Left ventricle myocardium inferior (tissue), 1 donor: ENCODE results near the gene PCCA. TPM values are rescaled to one million over a fixed set of nuclear protein-coding genes. Genes with fewer than 3 reads are reported as not detected.

Experiments
- DNase-seq: peaks from one replicate; pipeline ENCODE4 v3.0.0-alpha.2; 2020
- H3K27ac ChIP-seq: fragments of 200-600 bp; replicated peaks from 2 replicates; pipeline ENCODE4 v1.8.0; 2021
- H3K27me3 ChIP-seq: fragments of 200-600 bp; 2 replicates; pipeline ENCODE4 v1.8.0; 2021; ENCODE audit warnings: low read depth
- H3K36me3 ChIP-seq: fragments of 200-600 bp; 2 replicates; pipeline ENCODE4 v1.8.0; 2021
- H3K4me1 ChIP-seq: fragments of 200-600 bp; 2 replicates; pipeline ENCODE4 v1.8.0; 2021
- H3K4me3 ChIP-seq: fragments of 200-600 bp; 2 replicates; pipeline ENCODE4 v1.8.0; 2021; ENCODE audit warnings: mild to moderate bottlenecking, moderate library complexity
- H3K9me3 ChIP-seq: fragments of 200-600 bp; replicated peaks from 2 replicates; pipeline ENCODE4 v1.8.0; 2021
- intact Hi-C: fragments of 100-400 bp; cut with micrococcal nuclease; formaldehyde crosslinking; loops from one replicate; pipeline ENCODE4 v1.11.0; 2022
- total RNA-seq: library from RNA; stranded (reverse); fragmentation: NEBNext Ultra II Directional; extraction: Animal tissue kit (Norgen Biotek cat#: 25700); gene quantifications from one replicate; pipeline ENCODE4 v1.2.1, GENCODE V29; 2021
- TF ChIP-seq, protein P1 (sequence below): fragments of 200-600 bp; IDR thresholded peaks from 2 replicates; pipeline ENCODE4 v1.8.0; 2021; ENCODE audit warnings: antibody characterized with exemption, mild to moderate bottlenecking, borderline replicate concordance
- donor health status: DM: no; HTN: yes; CAD: no; lungs with severe emphysema.

The PCCA gene
- total RNA-seq, 1 donor from 2014 or later, result 65.4 TPM

DNA sequence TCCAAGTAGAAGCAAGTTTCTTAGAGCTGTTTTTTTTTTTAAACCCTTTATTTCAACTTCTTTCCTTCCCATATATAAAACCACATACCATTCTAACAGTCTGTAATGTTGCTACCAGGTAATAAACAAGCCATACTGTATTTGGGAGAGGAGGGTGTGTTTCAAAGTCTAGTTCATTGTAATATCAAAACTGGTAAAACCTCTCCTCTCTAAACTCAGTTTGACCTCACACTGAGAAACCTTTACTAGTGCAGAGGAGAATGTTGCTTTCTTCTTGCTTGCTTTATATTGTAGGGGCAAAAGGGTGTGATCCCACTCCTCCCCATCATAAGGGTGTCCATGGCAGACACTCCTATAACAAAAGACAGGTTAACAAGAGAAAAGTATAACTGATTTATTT, 344.6 kb downstream of the PCCA start:
- TF ChIP-seq, protein P1, sequence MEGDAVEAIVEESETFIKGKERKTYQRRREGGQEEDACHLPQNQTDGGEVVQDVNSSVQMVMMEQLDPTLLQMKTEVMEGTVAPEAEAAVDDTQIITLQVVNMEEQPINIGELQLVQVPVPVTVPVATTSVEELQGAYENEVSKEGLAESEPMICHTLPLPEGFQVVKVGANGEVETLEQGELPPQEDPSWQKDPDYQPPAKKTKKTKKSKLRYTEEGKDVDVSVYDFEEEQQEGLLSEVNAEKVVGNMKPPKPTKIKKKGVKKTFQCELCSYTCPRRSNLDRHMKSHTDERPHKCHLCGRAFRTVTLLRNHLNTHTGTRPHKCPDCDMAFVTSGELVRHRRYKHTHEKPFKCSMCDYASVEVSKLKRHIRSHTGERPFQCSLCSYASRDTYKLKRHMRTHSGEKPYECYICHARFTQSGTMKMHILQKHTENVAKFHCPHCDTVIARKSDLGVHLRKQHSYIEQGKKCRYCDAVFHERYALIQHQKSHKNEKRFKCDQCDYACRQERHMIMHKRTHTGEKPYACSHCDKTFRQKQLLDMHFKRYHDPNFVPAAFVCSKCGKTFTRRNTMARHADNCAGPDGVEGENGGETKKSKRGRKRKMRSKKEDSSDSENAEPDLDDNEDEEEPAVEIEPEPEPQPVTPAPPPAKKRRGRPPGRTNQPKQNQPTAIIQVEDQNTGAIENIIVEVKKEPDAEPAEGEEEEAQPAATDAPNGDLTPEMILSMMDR, result no peak
- Histone ChIP-seq H3K27me3 (no peaks in the 10 kb centered on the region), H3K4me1 (no peaks in the 10 kb centered on the region), H3K36me3 (no peaks in the 10 kb centered on the region), H3K9me3 (no peaks in the 10 kb centered on the region), H3K4me3 (no peak overlapping the region), H3K27ac (no peak overlapping the region)
- DNase-seq, result no peak
- intact Hi-C loops, result no loop called here

DNA sequence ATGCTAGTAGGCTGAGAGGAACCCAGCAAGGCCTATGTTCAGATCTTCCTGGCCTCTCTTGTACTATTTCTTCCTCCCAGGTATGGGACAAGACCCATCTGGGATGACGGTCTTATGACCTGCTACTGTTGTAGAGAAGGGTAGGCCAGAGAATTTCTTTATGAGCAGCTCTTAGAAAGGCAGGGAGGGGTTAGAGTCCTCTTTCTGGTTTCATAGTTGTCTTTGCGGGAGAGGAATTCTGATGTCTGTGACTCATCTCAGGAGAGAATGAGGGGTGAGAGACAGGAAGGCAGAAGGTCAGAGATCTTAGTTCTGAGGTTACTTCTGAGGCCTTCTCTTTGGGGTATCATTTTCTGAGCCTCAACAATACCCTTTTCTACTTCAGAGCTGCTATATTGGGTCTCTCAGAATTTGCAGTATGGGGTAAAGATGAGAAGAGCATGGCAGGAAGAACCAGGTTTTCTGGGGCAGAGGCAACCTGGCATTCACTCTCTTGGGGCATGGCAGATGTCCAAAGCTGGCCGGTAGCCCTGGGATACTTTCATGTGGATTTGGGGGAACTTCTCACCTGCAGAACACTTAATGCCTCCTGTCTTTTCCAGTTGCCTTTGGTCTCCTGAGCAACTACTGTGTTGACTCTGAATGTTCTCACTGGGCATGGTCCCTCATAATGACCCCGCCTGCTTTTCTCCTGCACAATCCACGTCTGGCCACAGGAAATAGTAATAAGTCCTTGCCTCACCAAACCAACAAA, 345.3 kb downstream of the PCCA start:
- Histone ChIP-seq H3K36me3 (no peaks in the 10 kb centered on the region), H3K4me1 (no peaks in the 10 kb centered on the region), H3K4me3 (no peak overlapping the region), H3K9me3 (no peaks in the 10 kb centered on the region), H3K27ac (no peak overlapping the region), H3K27me3 (no peaks in the 10 kb centered on the region)
- DNase-seq, result no peak
- intact Hi-C loops, result no loop called here
- TF ChIP-seq, protein P1, result no peak

DNA sequence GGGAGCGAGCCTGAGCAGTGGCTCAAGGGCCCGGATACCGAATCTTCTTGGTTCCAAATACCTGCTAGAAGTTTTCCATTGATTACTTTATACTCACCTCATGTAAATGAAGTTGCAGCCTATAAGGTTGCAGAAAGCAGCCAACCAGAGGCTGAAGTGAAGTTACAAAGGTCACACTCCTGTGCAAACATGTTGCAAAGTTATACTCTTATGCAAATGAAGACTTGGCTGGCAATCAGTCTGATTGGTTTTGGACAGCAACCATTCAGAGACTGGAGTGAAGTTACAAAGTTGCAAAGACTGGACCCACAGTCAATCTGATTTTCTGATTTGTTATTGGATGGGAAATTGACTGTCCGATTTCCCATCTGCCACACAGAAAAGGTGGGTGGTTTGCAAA, 347.2 kb downstream of the PCCA start:
- TF ChIP-seq, protein P1, result no peak

DNA sequence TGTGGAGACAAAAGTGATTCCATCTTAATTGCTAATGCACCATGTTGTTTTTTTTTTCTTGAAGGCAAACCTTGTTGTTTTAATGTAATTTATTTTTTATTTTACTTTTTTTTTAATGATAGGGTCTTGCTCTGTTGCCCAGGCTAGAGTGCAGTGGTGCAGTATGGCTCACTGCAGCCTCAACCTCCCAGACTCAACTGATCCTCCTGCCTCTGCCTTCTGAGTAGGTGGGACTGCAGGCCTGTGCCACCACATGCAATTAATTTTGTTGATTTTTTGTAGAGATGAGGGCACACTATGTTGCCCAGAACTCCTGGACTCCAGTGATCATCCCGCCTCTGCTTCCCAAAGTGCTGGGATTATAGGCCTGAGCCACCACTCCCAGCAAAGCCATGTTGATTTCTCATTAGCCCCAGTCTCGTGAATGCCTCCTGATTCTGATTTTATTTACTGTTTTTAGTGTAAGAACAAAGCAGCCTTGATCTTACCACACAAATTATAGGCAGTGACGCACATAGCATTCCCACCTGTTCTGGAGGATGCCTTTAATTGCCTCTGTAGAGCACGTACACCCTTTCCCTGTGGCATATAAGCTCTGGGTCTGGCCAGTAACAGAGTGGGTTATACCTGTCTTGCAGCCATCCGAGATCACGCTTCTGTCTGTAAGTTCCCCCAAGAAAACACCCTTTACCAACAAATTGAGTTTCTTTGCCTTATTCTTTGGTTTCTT, 349.3 kb downstream of the PCCA start:
- DNase-seq, result no peak
- Histone ChIP-seq H3K27ac (no peak overlapping the region), H3K9me3 (no peaks in the 10 kb centered on the region), H3K4me3 (no peak overlapping the region), H3K4me1 (peaks cover 16% of the 10 kb centered on the region), H3K36me3 (no peaks in the 10 kb centered on the region), H3K27me3 (no peaks in the 10 kb centered on the region)
- TF ChIP-seq, protein P1, result no peak
- intact Hi-C loops, result no loop called here

More for the DNA sequence above, 347.2 kb downstream of the PCCA start:
- Histone ChIP-seq H3K4me1 (peaks cover 9% of the 10 kb centered on the region), H3K27me3 (no peaks in the 10 kb centered on the region), H3K27ac (no peak overlapping the region), H3K9me3 (no peaks in the 10 kb centered on the region), H3K4me3 (no peak overlapping the region), H3K36me3 (no peaks in the 10 kb centered on the region)
- DNase-seq, result no peak
- intact Hi-C loops, result no loop called here

DNA sequence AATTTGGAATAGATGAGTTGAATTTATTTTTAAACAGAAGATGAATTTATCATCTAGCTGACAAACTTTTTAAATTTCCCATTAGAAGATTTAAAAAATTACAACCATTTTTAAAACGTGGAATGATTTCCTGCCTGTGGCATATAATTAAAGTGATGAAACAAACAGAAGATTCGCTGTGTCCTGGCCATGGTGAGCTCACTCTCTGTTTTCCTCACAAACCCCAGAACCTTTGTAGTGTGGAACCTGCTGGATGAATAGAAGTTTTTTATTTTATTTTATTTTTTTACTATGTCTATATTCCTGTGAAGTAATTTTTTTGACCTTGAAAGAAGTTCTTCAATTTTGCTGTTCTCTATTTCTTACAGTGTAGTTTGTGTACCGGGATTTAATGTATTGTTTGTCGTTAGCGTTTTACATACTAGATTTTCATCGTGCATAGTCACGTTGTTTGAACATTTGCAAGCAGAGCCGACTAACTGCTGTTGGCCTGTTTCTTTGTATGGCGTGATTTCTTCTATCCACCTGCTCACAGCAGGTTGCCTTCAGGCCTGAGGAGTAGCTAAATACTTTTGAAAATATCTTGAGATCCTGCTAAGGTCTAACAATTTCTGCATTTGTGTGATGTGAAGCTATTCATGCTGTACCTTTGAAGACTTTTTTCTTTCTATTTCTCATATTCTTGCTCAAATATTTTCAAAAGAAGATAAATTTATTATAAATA, 350.5 kb downstream of the PCCA start:
- Histone ChIP-seq H3K27me3 (no peaks in the 10 kb centered on the region), H3K27ac (no peak overlapping the region), H3K4me3 (no peak overlapping the region), H3K9me3 (no peaks in the 10 kb centered on the region), H3K4me1 (peaks cover 16% of the 10 kb centered on the region), H3K36me3 (no peaks in the 10 kb centered on the region)
- no peak for DNase-seq
- intact Hi-C loops, result no loop called here
- TF ChIP-seq, protein P1, result no peak
